ENCODE results near the gene UBAC2. TPM values are rescaled to one million over a fixed set of nuclear protein-coding genes. Genes with fewer than 3 reads are reported as not detected.

The UBAC2 gene
- total RNA-seq, 2 donors from 2014 or later = 72.7 to 80.4 TPM

- Mint-ChIP-seq H3K4me3 (no peak overlapping the region), H3K27me3 (ENCODE audit: insufficient read depth) (no peaks in the 10 kb centered on the region), H3K4me1 (peaks cover 8% of the 10 kb centered on the region), H3K27ac (no peak overlapping the region), H3K36me3 (ENCODE audit: low read depth) (peaks cover 43% of the 10 kb centered on the region), H3K9me3 (no peaks in the 10 kb centered on the region)
- no peak overlapping the region for H3K9ac ChIP-seq (ENCODE audit: extremely low read depth, low read length, poor library complexity, severe bottlenecking)
- H3K27ac ChIP-seq (ENCODE audit: low read depth, low read length) = no peak overlapping the region
- 100% methylated on average over 2 of the region's 2 CpGs; no CpG with 5 or more reads in 1 of the 2 experiments for WGBS, 2 experiments (ENCODE audit: insufficient coverage in 1 of 2, insufficient read length in 1 of 2)
- DNase-seq = no peak
- no peak overlapping the region for H3K4me3 ChIP-seq (ENCODE audit: low read length)
- no peak for TF ChIP-seq CTCF (conservative IDR thresholded peaks at IDR 0.05)
- no peaks in the 10 kb centered on the region for H3K4me1 ChIP-seq (ENCODE audit: control insufficient read depth, insufficient read depth, low read length)
- peaks cover 25% of the 10 kb centered on the region for H3K36me3 ChIP-seq (ENCODE audit: control insufficient read depth, insufficient read depth, low read length)
- no peaks in the 10 kb centered on the region for H3K9me3 ChIP-seq (ENCODE audit: control insufficient read depth, low read length)
- no peaks in the 10 kb centered on the region for H3K27me3 ChIP-seq (ENCODE audit: control insufficient read depth, insufficient read depth, low read length, poor library complexity, severe bottlenecking)
These were observed 127.1 kb downstream of the UBAC2 start for GRCh38 chr13:99327761-99328160.

- Mint-ChIP-seq H3K36me3 (ENCODE audit: low read depth) (peaks cover 33% of the 10 kb centered on the region), H3K9me3 (no peaks in the 10 kb centered on the region), H3K27ac (no peak overlapping the region), H3K27me3 (ENCODE audit: insufficient read depth) (no peaks in the 10 kb centered on the region), H3K4me3 (no peak overlapping the region), H3K4me1 (peaks cover 5% of the 10 kb centered on the region)
- TF ChIP-seq CTCF (conservative IDR thresholded peaks at IDR 0.05) = no peak
- Histone ChIP-seq H3K27me3 (ENCODE audit: control insufficient read depth, insufficient read depth, low read length, poor library complexity, severe bottlenecking) (no peaks in the 10 kb centered on the region), H3K9me3 (ENCODE audit: control insufficient read depth, low read length) (no peaks in the 10 kb centered on the region), H3K9ac (ENCODE audit: extremely low read depth, low read length, poor library complexity, severe bottlenecking) (no peak overlapping the region), H3K36me3 (ENCODE audit: control insufficient read depth, insufficient read depth, low read length) (peaks cover 29% of the 10 kb centered on the region), H3K27ac (ENCODE audit: low read depth, low read length) (no peak overlapping the region), H3K4me1 (ENCODE audit: control insufficient read depth, insufficient read depth, low read length) (no peaks in the 10 kb centered on the region), H3K4me3 (ENCODE audit: low read length) (no peak overlapping the region)
- no peak for DNase-seq
- 100% methylated on average over 1 of the region's 1 CpG for WGBS, 2 experiments (ENCODE audit: insufficient coverage in 1 of 2, insufficient read length in 1 of 2)
These were observed 128.8 kb downstream of the UBAC2 start for GRCh38 chr13:99329477-99329876.

GRCh38 chr13:99330942-99331341 is 130.3 kb downstream of the UBAC2 start:
- H3K4me3 Mint-ChIP-seq = no peak overlapping the region
- no peak for DNase-seq
- Histone ChIP-seq H3K4me1 (ENCODE audit: control insufficient read depth, insufficient read depth, low read length) (no peaks in the 10 kb centered on the region), H3K27ac (ENCODE audit: low read depth, low read length) (no peak overlapping the region), H3K36me3 (ENCODE audit: control insufficient read depth, insufficient read depth, low read length) (peaks cover 40% of the 10 kb centered on the region), H3K4me3 (ENCODE audit: low read length) (no peak overlapping the region), H3K9me3 (ENCODE audit: control insufficient read depth, low read length) (no peaks in the 10 kb centered on the region), H3K9ac (ENCODE audit: extremely low read depth, low read length, poor library complexity, severe bottlenecking) (no peak overlapping the region), H3K27me3 (ENCODE audit: control insufficient read depth, insufficient read depth, low read length, poor library complexity, severe bottlenecking) (no peaks in the 10 kb centered on the region)
- H3K36me3 Mint-ChIP-seq (ENCODE audit: low read depth) = peaks cover 33% of the 10 kb centered on the region
- H3K27me3 Mint-ChIP-seq (ENCODE audit: insufficient read depth) = no peaks in the 10 kb centered on the region
- H3K9me3 Mint-ChIP-seq = no peaks in the 10 kb centered on the region
- H3K4me1 Mint-ChIP-seq = peaks cover 5% of the 10 kb centered on the region
- no peak for TF ChIP-seq CTCF (conservative IDR thresholded peaks at IDR 0.05)
- no peak overlapping the region for H3K27ac Mint-ChIP-seq
- 61 to 65% methylated on average over 5 of the region's 6 CpGs for WGBS, 2 experiments (ENCODE audit: insufficient coverage in 1 of 2, insufficient read length in 1 of 2)
